ENCODE data around the gene SLC45A2.

- TF ChIP-seq, protein P1, sequence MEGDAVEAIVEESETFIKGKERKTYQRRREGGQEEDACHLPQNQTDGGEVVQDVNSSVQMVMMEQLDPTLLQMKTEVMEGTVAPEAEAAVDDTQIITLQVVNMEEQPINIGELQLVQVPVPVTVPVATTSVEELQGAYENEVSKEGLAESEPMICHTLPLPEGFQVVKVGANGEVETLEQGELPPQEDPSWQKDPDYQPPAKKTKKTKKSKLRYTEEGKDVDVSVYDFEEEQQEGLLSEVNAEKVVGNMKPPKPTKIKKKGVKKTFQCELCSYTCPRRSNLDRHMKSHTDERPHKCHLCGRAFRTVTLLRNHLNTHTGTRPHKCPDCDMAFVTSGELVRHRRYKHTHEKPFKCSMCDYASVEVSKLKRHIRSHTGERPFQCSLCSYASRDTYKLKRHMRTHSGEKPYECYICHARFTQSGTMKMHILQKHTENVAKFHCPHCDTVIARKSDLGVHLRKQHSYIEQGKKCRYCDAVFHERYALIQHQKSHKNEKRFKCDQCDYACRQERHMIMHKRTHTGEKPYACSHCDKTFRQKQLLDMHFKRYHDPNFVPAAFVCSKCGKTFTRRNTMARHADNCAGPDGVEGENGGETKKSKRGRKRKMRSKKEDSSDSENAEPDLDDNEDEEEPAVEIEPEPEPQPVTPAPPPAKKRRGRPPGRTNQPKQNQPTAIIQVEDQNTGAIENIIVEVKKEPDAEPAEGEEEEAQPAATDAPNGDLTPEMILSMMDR (IDR thresholded peaks at IDR 0.05): no peak
- TF ChIP-seq POLR2AphosphoS5 (IDR thresholded peaks at IDR 0.05) (no peak), POLR2A (IDR thresholded peaks at IDR 0.05) (no peak)
These were observed 18.3 kb upstream of the SLC45A2 start for GRCh38 chr5:34002629-34003328.

All from breast epithelium (tissue), 3 donors.